K562 (cell line): Measurements from ENCODE around the gene POLR3A. TPM values are rescaled to one million over a fixed set of nuclear protein-coding genes. Genes with fewer than 3 reads are reported as not detected.

Experiments
- BHLHE40 ChIP-seq: IDR thresholded peaks from 2 replicates; pipeline ENCODE4 v1.6.1; 2011; ENCODE audit warnings: low read length, improper control_type of control experiment
- CC2D1A ChIP-seq: fragments of 450-650 bp; IDR thresholded peaks from 2 replicates; pipeline ENCODE4 v1.6.1; 2017; ENCODE audit warnings: mild to moderate bottlenecking
- CHD2 ChIP-seq: IDR thresholded peaks from 2 replicates; pipeline ENCODE4 v1.6.1; 2011; ENCODE audit warnings: low read depth, low read length
- HMGN3 ChIP-seq: IDR thresholded peaks from 2 replicates; pipeline ENCODE4 v1.6.1; 2011; ENCODE audit warnings: borderline replicate concordance, low read depth, mild to moderate bottlenecking, mixed read lengths, low read length; ENCODE audit not compliant: insufficient read length; ENCODE audit errors: extremely low read depth
- LCOR ChIP-seq: sonication (generic); formaldehyde crosslinking; IDR thresholded peaks from 2 replicates; pipeline ENCODE4 v1.8.0; 2022; ENCODE audit warnings: mild to moderate bottlenecking, missing genetic modification reagents
- MEIS2 ChIP-seq: fragments of 450-650 bp; IDR thresholded peaks from 2 replicates; pipeline ENCODE4 v1.6.1; 2014; ENCODE audit warnings: mild to moderate bottlenecking; ENCODE audit not compliant: partially characterized antibody
- PCBP2 ChIP-seq: fragments of 200-400 bp; formaldehyde crosslinking; IDR thresholded peaks from 2 replicates; pipeline ENCODE4 v1.6.1; 2018; ENCODE audit warnings: low read length, low read depth, mild to moderate bottlenecking, moderate library complexity; ENCODE audit not compliant: poor library complexity, severe bottlenecking
- PHB2 ChIP-seq: fragments of 450-650 bp; IDR thresholded peaks from 2 replicates; pipeline ENCODE4 v1.6.1; 2017; ENCODE audit warnings: low read depth
- POLR3G ChIP-seq: IDR thresholded peaks from 2 replicates; pipeline ENCODE4 v1.6.1; 2011; ENCODE audit not compliant: insufficient read length, insufficient replicate concordance; ENCODE audit errors: extremely low read depth
- RBM34 ChIP-seq: fragments of 200-400 bp; formaldehyde crosslinking; IDR thresholded peaks from 2 replicates; pipeline ENCODE4 v1.6.1; 2018; ENCODE audit warnings: low read length, borderline replicate concordance; ENCODE audit not compliant: insufficient read depth
- SMAD2 ChIP-seq: fragments of 150-350 bp; IDR thresholded peaks from 2 replicates; pipeline ENCODE4 v1.6.1; 2014; ENCODE audit warnings: low read depth, mild to moderate bottlenecking, low read length
- SOX6 ChIP-seq: fragments of 450-650 bp; IDR thresholded peaks from 2 replicates; pipeline ENCODE4 v1.6.1; 2014; ENCODE audit warnings: mild to moderate bottlenecking
- SRSF1 ChIP-seq: fragments of 200-400 bp; formaldehyde crosslinking; IDR thresholded peaks from 2 replicates; pipeline ENCODE4 v1.6.1; 2017; ENCODE audit warnings: mild to moderate bottlenecking, low read depth, low read length, moderate library complexity
- SUPT5H ChIP-seq: fragments of 450-650 bp; IDR thresholded peaks from 2 replicates; pipeline ENCODE4 v1.6.1; 2016
- TEAD1 ChIP-seq, 2 experiments: fragments of 450-650 bp in 1 of 2; sonication (generic) in 1 of 2; formaldehyde crosslinking; IDR thresholded peaks; 2 replicates each; pipeline versions ENCODE4 v1.4.0 to v1.8.0; 2020 to 2022; ENCODE audit warnings: mild to moderate bottlenecking in 2 of 2, missing genetic modification reagents in 1 of 2
- TSC22D4 ChIP-seq: fragments of 450-650 bp; IDR thresholded peaks from 2 replicates; pipeline ENCODE4 v1.6.1; 2016; ENCODE audit warnings: missing genetic modification characterization, missing biosample characterization, control low read depth
- U2AF1 ChIP-seq: fragments of 200-400 bp; formaldehyde crosslinking; optimal IDR thresholded peaks from 2 replicates; pipeline ENCODE3; 2017; ENCODE audit warnings: mild to moderate bottlenecking, low read depth, low read length, moderate library complexity
- ZNF174 ChIP-seq: fragments of 250-450 bp; sonication (Bioruptor Pico); IDR thresholded peaks from 2 replicates; pipeline ENCODE4 v1.4.0; 2020; ENCODE audit warnings: mild to moderate bottlenecking
- ZNF253 ChIP-seq: fragments of 250-450 bp; sonication (Bioruptor Pico); conservative IDR thresholded peaks from 2 replicates; pipeline ENCODE4 v1.6.1; 2021; ENCODE audit warnings: mild to moderate bottlenecking
- ZNF316 ChIP-seq: fragments of 450-650 bp; IDR thresholded peaks from 2 replicates; pipeline ENCODE4 v1.6.1; 2016
- ZNF347 ChIP-seq: fragments of 450-650 bp; formaldehyde crosslinking; IDR thresholded peaks from 2 replicates; pipeline ENCODE4 v1.4.0; 2020; ENCODE audit warnings: low read depth, mild to moderate bottlenecking, moderate library complexity
- ZNF583 ChIP-seq: fragments of 250-450 bp; sonication (Bioruptor Pico); IDR thresholded peaks from 2 replicates; pipeline ENCODE4 v1.4.0; 2020
- ZNF707 ChIP-seq: fragments of 250-450 bp; sonication (Bioruptor Pico); conservative IDR thresholded peaks from 2 replicates; pipeline ENCODE4 v1.8.0; 2022; ENCODE audit warnings: inconsistent platforms, mild to moderate bottlenecking, moderate library complexity
- polyA plus RNA-seq, 8 experiments: library from polyadenylated mRNA; depleted of rRNA in 4 of 8; stranded (reverse) in 5 of 8; unstranded in 3 of 8; fragments of >200 nt; fragmentation: Nextera tagmentation in 2 of 8; fragmentation: Illumina TruSeq in 1 of 8; extraction: Ambion mirVana in 2 of 8; extraction: Trizol in 1 of 8; gene quantifications; 2 replicates each; pipeline versions ENCODE4 v1.2.1 to v1.2.3, GENCODE V29; 2011 to 2014; ENCODE audit warnings: inconsistent platforms in 1 of 8, missing spikeins in 1 of 8
- total RNA-seq, 7 experiments: library from RNA; depleted of rRNA in 6 of 7; stranded (reverse); fragments of >200 nt in 6 of 7; fragmentation: Illumina TruSeq in 2 of 7; extraction: Trizol in 2 of 7; gene quantifications; 2 replicates each; pipeline versions ENCODE4 v1.2.1 to v1.2.3, GENCODE V29; 2011 to 2021; ENCODE audit warnings: low replicate concordance in 1 of 7
- TF ChIP-seq, protein P1 (sequence below), 2 experiments: fragments of 450-650 bp in 1 of 2; IDR thresholded peaks; 2 replicates each; pipeline ENCODE4 v1.6.1; 2011 to 2017; ENCODE audit warnings: low read depth in 2 of 2, antibody characterized with exemption in 1 of 2, borderline replicate concordance in 1 of 2, low read length in 1 of 2, mild to moderate bottlenecking in 1 of 2, mixed read lengths in 1 of 2; ENCODE audit not compliant: control insufficient read depth in 1 of 2
- TF ChIP-seq, protein P2 (sequence below): fragments of 250-450 bp; sonication (Bioruptor Pico); IDR thresholded peaks from 2 replicates; pipeline ENCODE4 v1.5.0; 2020; ENCODE audit warnings: mild to moderate bottlenecking, borderline replicate concordance

The POLR3A gene
- total and polyA plus RNA-seq, 9 of the 15 experiments (the other 6 are each of a cell fraction or from before 2014, with no cell fraction given) = 14.9 to 37.0 (median 26.7) TPM

DNA sequence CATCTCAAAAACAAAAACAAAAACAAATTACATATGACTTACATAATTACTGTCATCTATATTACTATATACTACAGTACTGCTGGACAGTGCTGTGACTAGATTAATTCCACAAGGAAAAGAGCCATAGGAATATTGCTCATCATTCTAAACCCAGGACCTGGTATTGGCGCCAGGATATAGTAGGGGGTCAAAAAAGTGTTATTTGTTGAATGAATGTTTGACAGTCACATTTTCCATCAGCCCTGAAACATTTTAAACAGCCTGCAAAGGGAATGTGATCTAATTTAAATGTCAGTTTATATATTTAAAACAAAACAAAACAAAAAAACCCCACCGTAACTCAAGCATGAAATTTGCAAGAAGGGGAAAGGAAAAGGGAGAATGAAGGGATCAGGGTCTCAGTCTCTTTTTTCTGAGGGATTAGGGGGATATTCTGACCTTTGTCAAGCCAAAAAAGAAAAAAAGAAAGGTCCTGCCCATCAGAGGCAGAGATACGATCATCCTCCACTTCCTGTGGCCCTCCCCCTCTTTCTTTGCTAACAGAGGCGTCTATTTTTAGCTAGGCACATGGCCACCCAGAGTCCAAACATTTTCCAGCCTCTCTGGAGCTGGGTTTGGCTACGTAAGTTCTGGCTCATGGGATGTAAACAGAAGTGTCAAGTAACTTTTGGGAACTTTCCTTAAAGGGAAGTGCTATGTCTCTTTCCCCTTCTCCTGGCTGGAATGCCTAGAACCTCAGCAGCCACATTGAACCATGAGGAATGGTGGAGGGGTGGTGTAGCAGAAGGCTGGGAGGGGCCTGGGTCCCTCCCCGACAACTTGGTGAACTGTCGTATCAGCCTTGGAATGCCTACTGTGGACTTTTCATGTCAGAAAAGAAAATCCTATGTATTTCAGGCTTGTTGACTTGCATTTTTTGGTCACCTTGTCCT lies 58.2 kb downstream of the POLR3A start (continued):
- TF ChIP-seq MEIS2 (peak; percentile 60), ZNF347 (no peak), PHB2 (no peak), ZNF174 (CRISPR knock-in tag) (no peak), POLR3G (no peak), ZNF253 (CRISPR knock-in tag) (no peak), LCOR (CRISPR knock-in tag) (no peak), SMAD2 (no peak), SOX6 (peak; percentile 86), CHD2 (no peak), ZNF583 (CRISPR knock-in tag) (0 out of 2 replicates have a peak, but pooled peaks have one; percentile 64), RBM34 (no peak), SRSF1 (no peak), CC2D1A (no peak), BHLHE40 (peak; percentile 59; the same call in 1 of the 2 replicates), ZNF707 (no peak), SUPT5H (peak; percentile 49; the same call in 1 of the 2 replicates), TSC22D4 (tag) (no peak), PCBP2 (no peak), TEAD1 (CRISPR knock-in tag; IDR thresholded peaks at IDR 0.05) (peak; percentile 27 to 71; a peak in 2 of 4 replicates), HMGN3 (no peak), ZNF316 (peak; percentile 23; the same call in 1 of the 2 replicates), U2AF1 (no peak)
- TF ChIP-seq, protein P1, sequence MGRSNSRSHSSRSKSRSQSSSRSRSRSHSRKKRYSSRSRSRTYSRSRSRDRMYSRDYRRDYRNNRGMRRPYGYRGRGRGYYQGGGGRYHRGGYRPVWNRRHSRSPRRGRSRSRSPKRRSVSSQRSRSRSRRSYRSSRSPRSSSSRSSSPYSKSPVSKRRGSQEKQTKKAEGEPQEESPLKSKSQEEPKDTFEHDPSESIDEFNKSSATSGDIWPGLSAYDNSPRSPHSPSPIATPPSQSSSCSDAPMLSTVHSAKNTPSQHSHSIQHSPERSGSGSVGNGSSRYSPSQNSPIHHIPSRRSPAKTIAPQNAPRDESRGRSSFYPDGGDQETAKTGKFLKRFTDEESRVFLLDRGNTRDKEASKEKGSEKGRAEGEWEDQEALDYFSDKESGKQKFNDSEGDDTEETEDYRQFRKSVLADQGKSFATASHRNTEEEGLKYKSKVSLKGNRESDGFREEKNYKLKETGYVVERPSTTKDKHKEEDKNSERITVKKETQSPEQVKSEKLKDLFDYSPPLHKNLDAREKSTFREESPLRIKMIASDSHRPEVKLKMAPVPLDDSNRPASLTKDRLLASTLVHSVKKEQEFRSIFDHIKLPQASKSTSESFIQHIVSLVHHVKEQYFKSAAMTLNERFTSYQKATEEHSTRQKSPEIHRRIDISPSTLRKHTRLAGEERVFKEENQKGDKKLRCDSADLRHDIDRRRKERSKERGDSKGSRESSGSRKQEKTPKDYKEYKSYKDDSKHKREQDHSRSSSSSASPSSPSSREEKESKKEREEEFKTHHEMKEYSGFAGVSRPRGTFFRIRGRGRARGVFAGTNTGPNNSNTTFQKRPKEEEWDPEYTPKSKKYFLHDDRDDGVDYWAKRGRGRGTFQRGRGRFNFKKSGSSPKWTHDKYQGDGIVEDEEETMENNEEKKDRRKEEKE (IDR thresholded peaks at IDR 0.05; ENCODE audit: borderline replicate concordance in 1 of 2, control insufficient read depth in 1 of 2, low read depth in 2 of 2, low read length in 1 of 2) = no peak
- TF ChIP-seq, protein P2, sequence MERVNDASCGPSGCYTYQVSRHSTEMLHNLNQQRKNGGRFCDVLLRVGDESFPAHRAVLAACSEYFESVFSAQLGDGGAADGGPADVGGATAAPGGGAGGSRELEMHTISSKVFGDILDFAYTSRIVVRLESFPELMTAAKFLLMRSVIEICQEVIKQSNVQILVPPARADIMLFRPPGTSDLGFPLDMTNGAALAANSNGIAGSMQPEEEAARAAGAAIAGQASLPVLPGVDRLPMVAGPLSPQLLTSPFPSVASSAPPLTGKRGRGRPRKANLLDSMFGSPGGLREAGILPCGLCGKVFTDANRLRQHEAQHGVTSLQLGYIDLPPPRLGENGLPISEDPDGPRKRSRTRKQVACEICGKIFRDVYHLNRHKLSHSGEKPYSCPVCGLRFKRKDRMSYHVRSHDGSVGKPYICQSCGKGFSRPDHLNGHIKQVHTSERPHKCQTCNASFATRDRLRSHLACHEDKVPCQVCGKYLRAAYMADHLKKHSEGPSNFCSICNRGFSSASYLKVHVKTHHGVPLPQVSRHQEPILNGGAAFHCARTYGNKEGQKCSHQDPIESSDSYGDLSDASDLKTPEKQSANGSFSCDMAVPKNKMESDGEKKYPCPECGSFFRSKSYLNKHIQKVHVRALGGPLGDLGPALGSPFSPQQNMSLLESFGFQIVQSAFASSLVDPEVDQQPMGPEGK (CRISPR knock-in tag) = 0 out of 2 replicates have a peak, but pooled peaks have one; percentile 60
